Esophagus muscularis mucosa (tissue), 3 donors: ENCODE measurements around the gene PNISR.

Experiments
- CTCF ChIP-seq, 3 experiments: fragments of 200-600 bp in 2 of 3; fragments of 450-650 bp in 1 of 3; sonication (generic) in 2 of 3; IDR thresholded peaks; one replicate each; pipeline ENCODE4 v1.5.1; 2017 to 2019; ENCODE audit warnings: antibody characterized with exemption in 3 of 3, mild to moderate bottlenecking in 2 of 3, moderate library complexity in 1 of 3
- POLR2AphosphoS5 ChIP-seq, 2 donors: sonication (generic); formaldehyde crosslinking; IDR thresholded peaks; one replicate each; pipeline ENCODE4 v1.6.1; 2017; ENCODE audit warnings: antibody characterized with exemption in 2 of 2

DNA sequence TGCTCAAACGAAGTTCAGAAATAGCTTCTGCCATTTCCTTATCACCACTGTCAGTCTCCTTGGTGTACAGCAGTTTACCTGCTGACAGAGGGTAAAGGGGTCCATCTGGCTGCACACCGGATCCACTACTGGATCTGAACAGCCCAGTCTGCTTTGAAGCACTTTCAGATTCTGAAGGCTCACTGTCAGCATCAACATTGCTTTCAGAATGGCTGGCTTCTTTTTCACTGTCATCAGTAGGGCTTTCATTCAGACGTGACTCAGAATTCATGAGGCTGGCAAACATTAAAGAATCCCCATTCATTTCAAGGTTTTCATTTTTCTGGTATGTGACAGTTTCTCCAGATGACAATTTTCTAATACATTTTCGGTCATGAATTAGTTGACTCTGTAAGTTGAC lies 21.0 kb upstream of the PNISR start:
- TF ChIP-seq POLR2AphosphoS5 (IDR thresholded peaks at IDR 0.05) (no peak), CTCF (IDR thresholded peaks at IDR 0.05) (no peak)
